ENCODE data around the gene SPATS2L. TPM values are rescaled to one million over a fixed set of nuclear protein-coding genes. Genes with fewer than 3 reads are reported as not detected.

SPATS2L gene
- total RNA-seq, 4 donors from 2014 or later, result 33.4 to 236 (median 159) TPM

DNA sequence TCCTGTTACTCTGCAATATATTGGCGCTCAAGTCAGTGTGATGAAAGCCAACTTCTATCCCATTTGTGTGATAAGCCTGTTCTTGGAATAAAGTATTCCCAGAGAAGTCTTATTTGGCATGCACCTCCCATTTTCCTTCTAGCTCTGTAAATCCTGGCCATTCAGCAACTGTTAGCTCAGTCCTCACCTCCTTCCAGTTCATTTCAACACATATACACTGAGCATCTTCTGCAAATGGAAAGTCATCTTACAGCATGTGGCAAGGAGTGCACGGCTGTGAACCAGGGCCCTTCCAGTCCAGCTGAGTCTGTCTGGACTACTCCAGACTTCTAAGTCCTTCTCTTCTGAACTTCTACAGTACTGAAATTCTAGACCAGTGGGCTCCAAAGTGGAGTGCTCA, 53.1 kb downstream of the SPATS2L start:
- peaks cover 4 to 27% (median 9%) of the 10 kb centered on the region in 4 donors for H3K4me1 ChIP-seq
- intact Hi-C loops (cut with DNase I; ENCODE audit: low total_unique reads), result no loop called here
- WGBS, 2 donors (ENCODE audit: low coverage in 1 of 2), result 92 to 100% methylated on average over 1 to 2 of the region's 2 CpGs
- no peak overlapping the region for H3K4me3 ChIP-seq
- DNase-seq, result no peak
- no peaks in the 10 kb centered on the region for H3K36me3 ChIP-seq
- no peaks in the 10 kb centered on the region for H3K27me3 ChIP-seq
- in situ Hi-C loops (cut with MboI; ENCODE audit: low pct_ligation_motif_present in 1 of 4, low pct_unique_long_range_greater_than_20kb in 1 of 4, low sequenced_read_pairs in 3 of 4), result no loop called here
- no peak for TF ChIP-seq EP300 (IDR thresholded peaks at IDR 0.05; ENCODE audit: low read depth)
- TF ChIP-seq, protein P1, sequence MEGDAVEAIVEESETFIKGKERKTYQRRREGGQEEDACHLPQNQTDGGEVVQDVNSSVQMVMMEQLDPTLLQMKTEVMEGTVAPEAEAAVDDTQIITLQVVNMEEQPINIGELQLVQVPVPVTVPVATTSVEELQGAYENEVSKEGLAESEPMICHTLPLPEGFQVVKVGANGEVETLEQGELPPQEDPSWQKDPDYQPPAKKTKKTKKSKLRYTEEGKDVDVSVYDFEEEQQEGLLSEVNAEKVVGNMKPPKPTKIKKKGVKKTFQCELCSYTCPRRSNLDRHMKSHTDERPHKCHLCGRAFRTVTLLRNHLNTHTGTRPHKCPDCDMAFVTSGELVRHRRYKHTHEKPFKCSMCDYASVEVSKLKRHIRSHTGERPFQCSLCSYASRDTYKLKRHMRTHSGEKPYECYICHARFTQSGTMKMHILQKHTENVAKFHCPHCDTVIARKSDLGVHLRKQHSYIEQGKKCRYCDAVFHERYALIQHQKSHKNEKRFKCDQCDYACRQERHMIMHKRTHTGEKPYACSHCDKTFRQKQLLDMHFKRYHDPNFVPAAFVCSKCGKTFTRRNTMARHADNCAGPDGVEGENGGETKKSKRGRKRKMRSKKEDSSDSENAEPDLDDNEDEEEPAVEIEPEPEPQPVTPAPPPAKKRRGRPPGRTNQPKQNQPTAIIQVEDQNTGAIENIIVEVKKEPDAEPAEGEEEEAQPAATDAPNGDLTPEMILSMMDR (IDR thresholded peaks at IDR 0.05), result no peak
- no peak for TF ChIP-seq POLR2A (IDR thresholded peaks at IDR 0.05)
- no peak for TF ChIP-seq POLR2AphosphoS5 (IDR thresholded peaks at IDR 0.05)
- no peak overlapping the region for H3K27ac ChIP-seq
- no peaks in the 10 kb centered on the region for H3K9me3 ChIP-seq

DNA sequence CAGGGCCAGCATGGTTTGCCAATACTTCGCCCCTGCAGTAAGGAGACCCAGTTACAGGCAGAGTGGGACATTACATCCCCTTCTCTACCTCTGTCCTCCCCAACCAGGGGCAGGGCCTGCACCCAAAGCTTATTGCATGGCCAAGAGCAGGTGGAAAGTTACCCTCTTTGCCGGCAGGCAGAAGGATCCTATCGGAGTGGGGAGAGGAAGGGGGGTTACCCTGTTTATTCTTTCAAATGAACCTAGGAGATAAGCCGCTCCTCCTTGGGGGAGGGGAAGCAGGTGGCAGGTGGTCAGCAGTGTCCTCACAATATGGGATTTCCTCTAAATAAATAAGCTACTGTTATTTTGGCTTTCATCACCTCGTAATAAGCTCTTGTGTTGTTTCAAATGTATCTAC, 53.9 kb downstream of the SPATS2L start:
- in situ Hi-C loops (cut with MboI; ENCODE audit: low pct_ligation_motif_present in 1 of 4, low pct_unique_long_range_greater_than_20kb in 1 of 4, low sequenced_read_pairs in 3 of 4), result no loop called here
- TF ChIP-seq POLR2AphosphoS5 (IDR thresholded peaks at IDR 0.05) (no peak), POLR2A (IDR thresholded peaks at IDR 0.05) (no peak), EP300 (IDR thresholded peaks at IDR 0.05; ENCODE audit: low read depth) (no peak)
- TF ChIP-seq, protein P1 (IDR thresholded peaks at IDR 0.05), result no peak

DNA sequence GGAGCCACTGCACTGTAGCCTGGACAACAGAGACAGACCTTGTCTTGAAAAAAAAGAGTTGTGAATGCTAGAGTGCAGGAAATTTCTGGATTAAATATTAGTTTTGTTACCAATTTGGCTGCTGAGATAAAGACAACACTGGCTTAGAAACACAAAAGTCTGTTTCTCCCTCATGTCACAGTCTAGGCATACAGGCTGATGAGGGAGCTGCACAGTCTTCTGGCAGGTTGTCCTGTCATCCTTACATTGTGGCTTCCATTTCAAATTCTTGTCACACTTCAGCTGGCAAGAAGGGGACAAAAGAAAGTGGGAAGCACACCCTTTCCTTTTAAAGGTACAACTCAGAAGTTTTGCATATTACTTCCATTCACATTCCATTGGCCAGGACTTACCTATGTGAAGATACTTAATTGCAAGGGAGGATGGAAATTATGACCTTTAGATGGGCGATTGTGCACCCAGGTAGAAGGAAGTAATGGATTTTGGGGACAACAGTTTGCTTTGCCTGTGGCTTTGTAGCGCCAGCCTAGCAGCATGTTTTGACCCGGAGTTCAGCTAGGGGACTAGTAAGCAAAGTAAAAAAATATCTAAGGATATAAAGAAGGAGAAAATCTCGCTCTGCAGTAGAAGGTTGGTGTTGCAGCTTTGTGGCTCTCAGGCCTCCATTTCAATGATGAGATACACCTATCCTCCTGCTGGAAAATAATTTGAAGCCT, 55.9 kb downstream of the SPATS2L start:
- in situ Hi-C loops (cut with MboI; ENCODE audit: low pct_ligation_motif_present in 1 of 4, low pct_unique_long_range_greater_than_20kb in 1 of 4, low sequenced_read_pairs in 3 of 4) (no loop called here), intact Hi-C loops (cut with DNase I; ENCODE audit: low total_unique reads) (no loop called here)
- no peak overlapping the region for H3K4me3 ChIP-seq
- WGBS, 2 donors (ENCODE audit: low coverage in 1 of 2), result 84 to 94% methylated on average over 2 to 4 of the region's 4 CpGs
- H3K36me3 ChIP-seq, result no peaks in the 10 kb centered on the region
- peak overlapping the region in 2 of 4 donors; percentile 3 to 64 for H3K27ac ChIP-seq
- H3K27me3 ChIP-seq, result no peaks in the 10 kb centered on the region
- DNase-seq, result no peak
- peaks cover under 1 to 15% (median 2%) of the 10 kb centered on the region in 4 donors for H3K4me1 ChIP-seq
- TF ChIP-seq EP300 (IDR thresholded peaks at IDR 0.05; ENCODE audit: low read depth) (no peak), POLR2AphosphoS5 (IDR thresholded peaks at IDR 0.05) (no peak), POLR2A (IDR thresholded peaks at IDR 0.05) (no peak)
- TF ChIP-seq, protein P1 (IDR thresholded peaks at IDR 0.05), result no peak
- no peaks in the 10 kb centered on the region for H3K9me3 ChIP-seq

More for the DNA sequence above, 53.9 kb downstream of the SPATS2L start:
- H3K27me3 ChIP-seq, result no peaks in the 10 kb centered on the region
- no peak overlapping the region for H3K4me3 ChIP-seq
- DNase-seq, result no peak
- H3K9me3 ChIP-seq, result no peaks in the 10 kb centered on the region
- WGBS, 2 donors (ENCODE audit: low coverage in 1 of 2), result 85 to 95% methylated on average over 3 to 5 of the region's 5 CpGs
- H3K36me3 ChIP-seq, result no peaks in the 10 kb centered on the region
- peak overlapping the region in 1 of 4 donors; percentile 1 for H3K27ac ChIP-seq
- peaks cover 3 to 20% (median 4%) of the 10 kb centered on the region in 4 donors for H3K4me1 ChIP-seq
- intact Hi-C loops (cut with DNase I; ENCODE audit: low total_unique reads), result no loop called here

DNA sequence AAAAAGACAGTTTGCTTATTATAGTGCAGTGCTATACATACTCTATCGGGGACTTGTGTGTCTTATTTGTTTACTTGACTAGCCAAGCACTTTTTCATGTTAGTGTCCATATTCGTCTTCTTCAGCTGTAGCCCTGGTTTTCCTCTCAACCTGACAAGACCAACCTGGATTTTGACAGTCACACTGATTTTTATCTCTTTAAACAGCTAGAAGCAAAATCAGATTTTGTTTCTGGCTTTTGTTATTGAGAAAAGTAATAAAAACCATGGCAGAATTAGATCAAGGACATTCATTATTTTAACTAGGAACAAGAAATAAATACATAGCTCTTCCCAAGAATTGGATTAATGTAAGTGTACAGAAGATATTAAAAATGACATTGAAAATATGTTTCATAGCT, 56.8 kb downstream of the SPATS2L start:
- no peak for TF ChIP-seq EP300 (IDR thresholded peaks at IDR 0.05; ENCODE audit: low read depth)
- peak; percentile 15 to 76 (median 66) for TF ChIP-seq POLR2AphosphoS5 (IDR thresholded peaks at IDR 0.05)
- H3K4me3 ChIP-seq, result no peak overlapping the region
- intact Hi-C loops (cut with DNase I; ENCODE audit: low total_unique reads) (no loop called here), in situ Hi-C loops (cut with MboI; ENCODE audit: low pct_ligation_motif_present in 1 of 4, low pct_unique_long_range_greater_than_20kb in 1 of 4, low sequenced_read_pairs in 3 of 4) (no loop called here)
- H3K27ac ChIP-seq, result peak overlapping the region in 3 of 4 donors; percentile 28 to 64 (median 56)
- no peaks in the 10 kb centered on the region for H3K9me3 ChIP-seq
- 50 to 66% methylated on average over 2 of the region's 2 CpGs for WGBS, 2 donors (ENCODE audit: low coverage in 1 of 2)
- peaks cover 0 to 13% (median 3%) of the 10 kb centered on the region in 4 donors for H3K4me1 ChIP-seq
- no peak for DNase-seq
- no peaks in the 10 kb centered on the region for H3K36me3 ChIP-seq
- H3K27me3 ChIP-seq, result no peaks in the 10 kb centered on the region
